Left lung (tissue), 10 donors: Measurements from ENCODE around the gene CDH13. TPM values are rescaled to one million over a fixed set of nuclear protein-coding genes. Genes with fewer than 3 reads are reported as not detected.

Source experiments
- ATAC-seq: fragments of 200-7000 bp; cut with Tn5 transposase; one replicate; pipeline ENCODE4 v1.9.1; 2020; ENCODE audit warnings: moderate library complexity
- DNase-seq, 4 donors: peaks; one replicate each; pipeline ENCODE4 v3.0.0-alpha.2; 2013 to 2020
- H3K27ac ChIP-seq, 2 donors: fragments of 200-600 bp; sonication (generic) in 1 of 2; one replicate each; pipeline versions ENCODE4 v1.5.0 to v1.8.0; 2020 to 2021
- H3K27me3 ChIP-seq, 2 donors: fragments of 200-600 bp; sonication (generic) in 1 of 2; one replicate each; pipeline versions ENCODE4 v1.5.0 to v1.8.0; 2020 to 2021
- H3K36me3 ChIP-seq, 2 donors: fragments of 200-600 bp; sonication (generic) in 1 of 2; one replicate each; pipeline versions ENCODE4 v1.5.0 to v1.8.0; 2020 to 2021
- H3K4me1 ChIP-seq, 2 donors: fragments of 200-600 bp; one replicate each; pipeline ENCODE4 v1.8.0; 2021
- H3K4me3 ChIP-seq, 2 donors: fragments of 200-600 bp; sonication (generic) in 1 of 2; one replicate each; pipeline versions ENCODE4 v1.5.0 to v1.8.0; 2020 to 2021; ENCODE audit warnings: mild to moderate bottlenecking in 1 of 2
- H3K9me3 ChIP-seq, 2 donors: fragments of 200-600 bp; sonication (generic) in 1 of 2; one replicate each; pipeline versions ENCODE4 v1.5.0 to v1.8.0; 2020 to 2021
- CTCF ChIP-seq, 2 donors: fragments of 200-600 bp; sonication (generic) in 1 of 2; IDR thresholded peaks; one replicate each; pipeline versions ENCODE4 v1.5.0 to v1.8.0; 2021; ENCODE audit warnings: antibody characterized with exemption in 2 of 2
- intact Hi-C, 2 donors: fragments of 100-400 bp; cut with DNase I; formaldehyde crosslinking; loops; one replicate each; pipeline versions ENCODE4 v1.11.2 to v1.14.2; 2022
- polyA plus RNA-seq, 6 donors: library from polyadenylated mRNA; unstranded; fragments of 120-200 nt; gene quantifications; one replicate each; pipeline ENCODE4 v1.2.1, GENCODE V29; 2013; ENCODE audit not compliant: insufficient read length in 6 of 6
- total RNA-seq, 2 donors: library from RNA; stranded (reverse); fragmentation: NEBNext Ultra II Directional; extraction: Animal tissue kit (Norgen Biotek cat#: 25700); gene quantifications; one replicate each; pipeline ENCODE4 v1.2.1, GENCODE V29; 2021
- donor health status: DM: no; HTN: yes; CAD: no.
- donor health status: DM: no; HTN: no; CAD: no.

CDH13 gene
- total and polyA plus RNA-seq, 8 donors: 2.7 to 20.3 (median 3.2) TPM

- no peak for ATAC-seq
- Histone ChIP-seq H3K4me3 (no peak overlapping the region), H3K4me1 (no peaks in the 10 kb centered on the region), H3K27ac (no peak overlapping the region), H3K27me3 (no peaks in the 10 kb centered on the region), H3K9me3 (no peaks in the 10 kb centered on the region), H3K36me3 (no peaks in the 10 kb centered on the region)
- no peak for DNase-seq
- TF ChIP-seq CTCF (IDR thresholded peaks at IDR 0.05): no peak
- intact Hi-C loops: no loop called here
Observed at GRCh38 chr16:83627996-83628395, 1001.2 kb downstream of the CDH13 start.

GRCh38 chr16:83629426-83629825 lies 1002.7 kb downstream of the CDH13 start:
- no peak for DNase-seq
- no peak for TF ChIP-seq CTCF (IDR thresholded peaks at IDR 0.05)
- no peak for ATAC-seq
- Histone ChIP-seq H3K27me3 (no peaks in the 10 kb centered on the region), H3K27ac (no peak overlapping the region), H3K36me3 (no peaks in the 10 kb centered on the region), H3K4me3 (no peak overlapping the region), H3K9me3 (no peaks in the 10 kb centered on the region), H3K4me1 (no peaks in the 10 kb centered on the region)
- intact Hi-C loops: no loop called here

- DNase-seq (no peak), ATAC-seq (no peak)
- Histone ChIP-seq H3K4me1 (no peaks in the 10 kb centered on the region), H3K4me3 (no peak overlapping the region), H3K27me3 (no peaks in the 10 kb centered on the region), H3K9me3 (no peaks in the 10 kb centered on the region), H3K27ac (no peak overlapping the region), H3K36me3 (no peaks in the 10 kb centered on the region)
- TF ChIP-seq CTCF (IDR thresholded peaks at IDR 0.05): no peak
- intact Hi-C loops: no loop called here
Observed at GRCh38 chr16:83629836-83630235, 1003.1 kb downstream of the CDH13 start.

GRCh38 chr16:83630979-83631378 lies 1004.2 kb downstream of the CDH13 start:
- no peak for TF ChIP-seq CTCF (IDR thresholded peaks at IDR 0.05)
- Histone ChIP-seq H3K4me1 (no peaks in the 10 kb centered on the region), H3K36me3 (no peaks in the 10 kb centered on the region), H3K27me3 (no peaks in the 10 kb centered on the region), H3K4me3 (no peak overlapping the region), H3K27ac (no peak overlapping the region), H3K9me3 (no peaks in the 10 kb centered on the region)
- no peak for ATAC-seq
- DNase-seq: no peak
- intact Hi-C loops: no loop called here

- DNase-seq (no peak), ATAC-seq (no peak)
- no peaks in the 10 kb centered on the region for H3K36me3 ChIP-seq
- intact Hi-C loops: no loop called here
- H3K27me3 ChIP-seq: no peaks in the 10 kb centered on the region
- no peak for TF ChIP-seq CTCF (IDR thresholded peaks at IDR 0.05)
- H3K27ac ChIP-seq: no peak overlapping the region
- no peak overlapping the region for H3K4me3 ChIP-seq
- no peaks in the 10 kb centered on the region for H3K4me1 ChIP-seq
- no peaks in the 10 kb centered on the region for H3K9me3 ChIP-seq
Observed at GRCh38 chr16:83633286-83633685, 1006.5 kb downstream of the CDH13 start.
